ENCODE results near the gene SF1.

DNA sequence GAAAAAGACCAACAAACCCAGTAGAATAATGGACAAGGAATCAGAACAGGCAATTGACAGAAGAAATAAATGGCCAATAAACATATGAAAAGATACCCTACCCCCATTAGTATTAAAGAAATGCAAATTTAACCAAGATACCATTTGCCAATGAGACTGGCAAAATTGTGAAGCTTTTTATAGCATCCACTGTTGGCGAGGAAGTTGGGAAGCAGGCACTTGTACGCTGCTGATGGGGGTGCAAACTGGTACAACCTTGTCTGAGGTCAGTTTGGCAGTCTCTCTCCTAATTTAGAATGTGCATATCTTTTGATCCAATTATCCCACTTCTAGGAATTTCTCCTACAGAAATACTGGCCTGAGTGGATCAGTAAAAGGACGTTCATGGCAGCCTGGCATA lies 46.7 kb downstream of the SF1 start:
- TF ChIP-seq, protein P1, sequence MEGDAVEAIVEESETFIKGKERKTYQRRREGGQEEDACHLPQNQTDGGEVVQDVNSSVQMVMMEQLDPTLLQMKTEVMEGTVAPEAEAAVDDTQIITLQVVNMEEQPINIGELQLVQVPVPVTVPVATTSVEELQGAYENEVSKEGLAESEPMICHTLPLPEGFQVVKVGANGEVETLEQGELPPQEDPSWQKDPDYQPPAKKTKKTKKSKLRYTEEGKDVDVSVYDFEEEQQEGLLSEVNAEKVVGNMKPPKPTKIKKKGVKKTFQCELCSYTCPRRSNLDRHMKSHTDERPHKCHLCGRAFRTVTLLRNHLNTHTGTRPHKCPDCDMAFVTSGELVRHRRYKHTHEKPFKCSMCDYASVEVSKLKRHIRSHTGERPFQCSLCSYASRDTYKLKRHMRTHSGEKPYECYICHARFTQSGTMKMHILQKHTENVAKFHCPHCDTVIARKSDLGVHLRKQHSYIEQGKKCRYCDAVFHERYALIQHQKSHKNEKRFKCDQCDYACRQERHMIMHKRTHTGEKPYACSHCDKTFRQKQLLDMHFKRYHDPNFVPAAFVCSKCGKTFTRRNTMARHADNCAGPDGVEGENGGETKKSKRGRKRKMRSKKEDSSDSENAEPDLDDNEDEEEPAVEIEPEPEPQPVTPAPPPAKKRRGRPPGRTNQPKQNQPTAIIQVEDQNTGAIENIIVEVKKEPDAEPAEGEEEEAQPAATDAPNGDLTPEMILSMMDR (IDR thresholded peaks at IDR 0.05), result no peak
- no peak for TF ChIP-seq EZH2 (IDR thresholded peaks at IDR 0.05)

Data from neural progenitor cell (in vitro differentiated cells).